ENCODE results near the gene NINJ1. TPM values are rescaled to one million over a fixed set of nuclear protein-coding genes. Genes with fewer than 3 reads are reported as not detected.

The NINJ1 gene
- total RNA-seq, 3 donors from 2014 or later, result 19.5 to 68.9 (median 23.2) TPM

- peak in 2 of 3 donors; percentile 16 to 30 for DNase-seq
- no peaks in the 10 kb centered on the region for H3K4me1 ChIP-seq (ENCODE audit: low read depth)
- H3K4me3 ChIP-seq, result no peak overlapping the region
Measured at GRCh38 chr9:93111001-93111370, 23.1 kb downstream of the NINJ1 start.

GRCh38 chr9:93110311-93110855, 23.7 kb downstream of the NINJ1 start:
- Histone ChIP-seq H3K4me1 (ENCODE audit: low read depth) (no peaks in the 10 kb centered on the region), H3K9me3 (no peaks in the 10 kb centered on the region), H3K36me3 (ENCODE audit: low read depth) (no peaks in the 10 kb centered on the region), H3K4me3 (no peak overlapping the region)
- no peak for TF ChIP-seq CTCF (IDR thresholded peaks at IDR 0.05)
- intact Hi-C loops (cut with DNase I, micrococcal nuclease), result no loop called here
- ATAC-seq (no peak), DNase-seq (peak in 2 of 3 donors; percentile 23 to 51)

More at GRCh38 chr9:93111001-93111370, 23.1 kb downstream of the NINJ1 start:
- no peak for ATAC-seq
- TF ChIP-seq CTCF (IDR thresholded peaks at IDR 0.05), result no peak
- H3K36me3 ChIP-seq (ENCODE audit: low read depth), result no peaks in the 10 kb centered on the region
- no peaks in the 10 kb centered on the region for H3K9me3 ChIP-seq
- intact Hi-C loops (cut with DNase I, micrococcal nuclease), result no loop called here

- ATAC-seq, result peak; percentile 13
- H3K36me3 ChIP-seq (ENCODE audit: low read depth), result no peaks in the 10 kb centered on the region
- peaks cover 4% of the 10 kb centered on the region for H3K9me3 ChIP-seq
Measured at GRCh38 chr9:93108291-93109041, 25.6 kb downstream of the NINJ1 start.

GRCh38 chr9:93107825-93108161, 26.3 kb downstream of the NINJ1 start:
- TF ChIP-seq CTCF (IDR thresholded peaks at IDR 0.05), result no peak
- no peaks in the 10 kb centered on the region for H3K4me1 ChIP-seq (ENCODE audit: low read depth)
- DNase-seq, result peak in 1 of 3 donors; percentile 16
- ATAC-seq, result no peak
- no peak overlapping the region for H3K4me3 ChIP-seq
- intact Hi-C loops (cut with DNase I, micrococcal nuclease), result no loop called here
- H3K9me3 ChIP-seq, result peaks cover 4% of the 10 kb centered on the region
- no peaks in the 10 kb centered on the region for H3K36me3 ChIP-seq (ENCODE audit: low read depth)

More at GRCh38 chr9:93108291-93109041, 25.6 kb downstream of the NINJ1 start:
- peak in 2 of 3 donors; percentile 31 to 56 for DNase-seq
- no peak overlapping the region for H3K4me3 ChIP-seq
- no peak for TF ChIP-seq CTCF (IDR thresholded peaks at IDR 0.05)
- intact Hi-C loops (cut with DNase I, micrococcal nuclease), result no loop called here
- no peaks in the 10 kb centered on the region for H3K4me1 ChIP-seq (ENCODE audit: low read depth)

- Histone ChIP-seq H3K36me3 (ENCODE audit: low read depth) (no peaks in the 10 kb centered on the region), H3K4me1 (ENCODE audit: low read depth) (no peaks in the 10 kb centered on the region), H3K9me3 (peaks cover 4% of the 10 kb centered on the region), H3K4me3 (no peak overlapping the region)
- peak in 2 of 3 donors; percentile 19 to 49 for DNase-seq
- intact Hi-C loops (cut with DNase I, micrococcal nuclease), result no loop called here
- ATAC-seq, result no peak
- no peak for TF ChIP-seq CTCF (IDR thresholded peaks at IDR 0.05)
Measured at GRCh38 chr9:93107151-93107824, 26.8 kb downstream of the NINJ1 start.

Measured in mucosa of descending colon (tissue), 3 donors.